AG04449 (cell line): Measurements from ENCODE around the gene CASTOR1.
A peak's percentile ranks its signal among the peaks of the same experiment; 100 is the strongest.

ENCODE experiments used
- CTCF ChIA-PET: fragments of 350-600 bp; formaldehyde crosslinking; extraction: SDS; loops from one replicate; lab custom pipeline; 2021; ENCODE audit warnings: antibody characterized with exemption; lab: Yijun Ruan, JAX
- POLR2A ChIA-PET: fragments of 400-600, 350-600 bp; formaldehyde crosslinking; extraction: SDS; loops from one replicate; lab custom pipeline; 2020; ENCODE audit warnings: antibody characterized with exemption, inconsistent platforms; lab: Yijun Ruan, JAX
- DNase-seq: peaks from one replicate; pipeline ENCODE4 v3.0.0-alpha.2; 2010; ENCODE audit warnings: low read depth, low spot score
- H3K4me3 ChIP-seq: 2 replicates; pipeline ENCODE4 v1.5.1; 2011; ENCODE audit warnings: low read depth, mild to moderate bottlenecking, control low read depth, low read length
- TF ChIP-seq, protein P1 (sequence below): IDR thresholded peaks from one replicate; pipeline ENCODE4 v1.5.1; 2011; ENCODE audit warnings: mild to moderate bottlenecking, moderate library complexity, low read length, control low read depth, inconsistent platforms; ENCODE audit not compliant: insufficient read depth; ENCODE audit errors: missing control alignments

Gene CASTOR1

GRCh38 chr22:30324014-30324730, 34.9 kb upstream of the CASTOR1 start:
- CTCF ChIA-PET: interaction anchor here (0.8 to 2.9 kb wide), 9 partner anchors 12 to 216 kb away, joined by 3 to 15 read pairs (median 7); partner anchors contain the start of genes CASTOR1 and RNF215
- DNase-seq: no peak
- TF ChIP-seq, protein P1, sequence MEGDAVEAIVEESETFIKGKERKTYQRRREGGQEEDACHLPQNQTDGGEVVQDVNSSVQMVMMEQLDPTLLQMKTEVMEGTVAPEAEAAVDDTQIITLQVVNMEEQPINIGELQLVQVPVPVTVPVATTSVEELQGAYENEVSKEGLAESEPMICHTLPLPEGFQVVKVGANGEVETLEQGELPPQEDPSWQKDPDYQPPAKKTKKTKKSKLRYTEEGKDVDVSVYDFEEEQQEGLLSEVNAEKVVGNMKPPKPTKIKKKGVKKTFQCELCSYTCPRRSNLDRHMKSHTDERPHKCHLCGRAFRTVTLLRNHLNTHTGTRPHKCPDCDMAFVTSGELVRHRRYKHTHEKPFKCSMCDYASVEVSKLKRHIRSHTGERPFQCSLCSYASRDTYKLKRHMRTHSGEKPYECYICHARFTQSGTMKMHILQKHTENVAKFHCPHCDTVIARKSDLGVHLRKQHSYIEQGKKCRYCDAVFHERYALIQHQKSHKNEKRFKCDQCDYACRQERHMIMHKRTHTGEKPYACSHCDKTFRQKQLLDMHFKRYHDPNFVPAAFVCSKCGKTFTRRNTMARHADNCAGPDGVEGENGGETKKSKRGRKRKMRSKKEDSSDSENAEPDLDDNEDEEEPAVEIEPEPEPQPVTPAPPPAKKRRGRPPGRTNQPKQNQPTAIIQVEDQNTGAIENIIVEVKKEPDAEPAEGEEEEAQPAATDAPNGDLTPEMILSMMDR: no peak
- peak overlapping the region; percentile 87 for H3K4me3 ChIP-seq
- POLR2A ChIA-PET: interaction anchor here (1.2 to 1.7 kb wide), 2 partner anchors 14 to 100 kb away, joined by 5 to 7 read pairs; no protein-coding TSS in a partner anchor

DNA sequence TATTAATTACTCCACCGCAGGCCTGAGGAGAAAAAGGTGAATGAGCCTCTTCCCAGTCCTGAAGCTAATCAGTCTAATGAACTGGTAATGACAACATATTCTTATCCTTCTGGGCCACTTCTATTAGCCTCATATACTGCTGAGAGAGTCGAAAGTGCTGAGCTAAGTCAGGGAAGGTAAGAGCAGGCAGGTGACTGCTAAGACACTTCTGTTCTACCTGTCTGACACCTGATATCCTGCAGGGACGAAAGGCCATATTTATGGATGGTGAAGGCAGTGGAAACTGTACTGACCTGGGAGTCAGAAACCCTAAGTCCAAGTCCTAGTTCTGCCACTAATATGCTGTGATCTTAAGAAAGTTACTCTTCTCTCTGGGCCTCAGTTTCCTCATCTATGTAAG, 33.9 kb upstream of the CASTOR1 start:
- no peak overlapping the region for H3K4me3 ChIP-seq
- TF ChIP-seq, protein P1: no peak
- ChIA-PET CTCF (interaction anchor here (0.8 to 2.9 kb wide), 8 partner anchors 11 to 215 kb away, joined by 3 to 15 read pairs (median 8); partner anchors contain the start of genes CASTOR1 and RNF215), POLR2A (interaction anchor here (0.7 kb wide), 1 partner anchor 20 kb away, joined by 3 read pairs; no protein-coding TSS in a partner anchor)
- no peak for DNase-seq

DNA sequence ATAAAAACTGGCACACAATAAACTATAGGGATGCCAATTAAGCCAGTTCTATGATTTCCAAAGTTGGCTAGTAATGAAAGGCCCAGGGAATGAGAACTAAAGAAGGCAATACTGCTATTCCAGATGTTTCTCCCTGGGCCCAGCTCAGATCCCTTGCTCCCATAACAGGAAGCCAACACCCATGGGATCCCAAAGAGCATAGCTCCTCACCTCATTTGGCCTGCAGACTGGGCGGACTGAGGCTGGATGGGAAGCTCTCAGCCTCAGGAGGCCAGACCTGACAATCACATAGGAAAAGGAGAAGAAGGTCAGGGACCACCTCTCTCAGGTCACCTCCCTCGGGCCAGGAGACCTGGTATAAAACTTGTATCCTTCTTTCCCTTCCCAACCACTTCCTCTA, 32.2 kb upstream of the CASTOR1 start:
- no peak overlapping the region for H3K4me3 ChIP-seq
- DNase-seq: no peak
- ChIA-PET POLR2A (no interaction called here), CTCF (interaction anchor here (1.4 to 1.9 kb wide), 3 partner anchors 9 to 35 kb away, joined by 4 to 7 read pairs (median 4); no protein-coding TSS in a partner anchor)
- TF ChIP-seq, protein P1: no peak

DNA sequence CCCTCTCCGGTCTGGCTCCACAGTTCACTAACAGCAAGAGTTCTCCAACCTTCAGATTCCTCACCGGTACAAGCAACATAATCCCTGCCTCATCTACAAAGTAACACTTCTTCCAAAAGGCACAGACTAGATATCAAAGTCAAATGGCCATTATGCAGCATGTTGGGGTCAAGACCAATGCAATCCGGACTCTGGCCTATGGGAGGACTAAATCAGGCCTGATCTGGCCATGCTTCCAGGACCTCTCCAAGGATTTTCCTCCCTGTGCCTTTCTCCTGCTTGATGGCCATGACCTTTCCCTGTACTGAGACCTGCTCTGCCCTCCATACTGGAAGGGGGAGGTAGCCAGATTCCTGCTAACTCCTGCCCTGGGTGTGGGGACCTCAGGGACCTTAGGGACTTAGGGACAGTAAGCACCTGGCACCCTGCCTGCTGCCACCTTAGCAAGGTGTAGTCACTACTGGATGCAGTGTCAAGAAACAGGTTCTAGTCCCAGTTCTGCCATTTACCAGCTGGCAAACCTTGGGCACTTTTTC, 30.8 kb upstream of the CASTOR1 start:
- POLR2A ChIA-PET: interaction anchor here (0.6 kb wide), 1 partner anchor 85 kb away, joined by 3 read pairs; no protein-coding TSS in a partner anchor
- no peak overlapping the region for H3K4me3 ChIP-seq
- CTCF ChIA-PET: interaction anchor here (0.6 to 1.9 kb wide), 3 partner anchors 7 to 37 kb away, joined by 3 to 7 read pairs (median 4); no protein-coding TSS in a partner anchor
- TF ChIP-seq, protein P1: no peak
- DNase-seq: no peak

DNA sequence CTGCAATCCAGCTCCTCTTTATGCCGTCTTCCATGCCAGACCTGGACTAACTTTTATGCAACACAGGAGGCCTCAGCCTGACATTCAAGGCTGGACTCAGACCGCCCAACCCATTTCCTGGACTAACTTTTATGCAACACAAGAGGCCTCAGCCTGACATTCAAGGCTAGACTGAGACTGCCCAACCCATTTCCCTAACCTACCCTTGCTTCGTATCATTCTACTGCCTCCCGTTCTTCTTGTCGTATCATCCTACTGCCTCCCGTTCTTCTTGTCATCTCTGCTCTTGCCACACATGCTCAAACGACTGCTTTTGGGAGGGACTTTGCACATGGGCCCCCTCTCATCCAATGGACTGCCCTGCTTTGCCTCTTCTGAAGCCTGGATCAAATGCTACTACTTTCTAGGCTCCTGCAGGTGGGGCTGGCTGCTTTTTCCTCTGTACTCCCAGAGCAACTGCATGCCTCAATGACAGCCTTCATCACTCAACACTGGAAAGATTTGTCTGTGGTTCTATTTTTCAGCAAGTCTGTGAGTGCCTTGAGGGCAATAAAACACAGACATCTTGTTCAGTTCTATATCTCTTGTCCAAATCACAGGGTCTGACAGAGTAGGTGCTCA, 29.6 kb upstream of the CASTOR1 start:
- ChIA-PET CTCF (interaction anchor here (1.2 kb wide), 1 partner anchor 31 kb away, joined by 3 read pairs; no protein-coding TSS in a partner anchor), POLR2A (no interaction called here)
- TF ChIP-seq, protein P1: no peak
- no peak for DNase-seq
- H3K4me3 ChIP-seq: no peak overlapping the region
